ENCODE measurements around the gene LGR6. TPM values are rescaled to one million over a fixed set of nuclear protein-coding genes. Genes with fewer than 3 reads are reported as not detected.
"Not testable (repeated sequence)": the region's sequence is repeated elsewhere in the genome, so short reads cannot be mapped to it uniquely, and the experiment has no call there.

Gene LGR6
- total RNA-seq, 1 experiment from 2014 or later, result not detected

DNA sequence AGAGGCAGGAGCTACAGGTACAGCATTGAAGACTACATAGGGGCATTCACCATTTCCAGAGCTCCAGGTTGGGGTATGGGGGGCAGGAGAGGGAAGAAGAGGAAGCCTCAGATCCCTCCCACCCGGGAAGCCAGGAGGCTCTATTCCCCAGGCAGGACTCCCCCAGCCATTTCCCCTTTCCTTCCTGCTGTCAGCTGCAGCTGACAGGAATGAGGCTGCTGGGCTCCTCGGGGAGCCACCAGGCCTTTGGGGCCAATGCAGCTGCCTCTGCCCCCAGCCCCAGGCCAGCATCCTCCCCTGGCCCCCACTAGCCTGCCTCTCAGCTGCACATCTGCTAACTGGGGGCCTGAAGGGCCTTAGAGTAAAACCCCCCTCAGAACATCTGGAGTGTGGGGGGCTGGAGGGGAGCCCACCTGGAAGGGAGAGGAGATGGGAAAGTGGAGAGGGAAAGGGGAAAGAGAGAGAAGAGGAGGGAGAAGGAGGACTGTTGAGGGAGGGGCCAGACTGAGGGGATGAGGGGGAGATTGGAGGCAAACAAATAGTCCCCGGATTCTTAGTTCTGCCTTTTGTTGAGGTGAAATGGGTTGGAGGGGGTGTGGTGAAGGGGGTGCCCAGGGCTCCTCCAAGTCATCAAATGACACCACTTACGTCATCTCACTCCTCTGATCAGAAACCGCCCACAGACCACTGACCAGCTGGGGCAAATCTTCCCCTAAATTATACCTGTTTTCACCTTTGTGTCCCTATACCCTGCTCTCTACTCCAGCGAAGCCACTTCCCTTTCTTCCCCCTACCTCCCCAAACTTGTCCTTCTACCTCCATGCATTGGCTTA lies 58.0 kb downstream of the LGR6 start:
- Histone ChIP-seq H3K4me3 (no peak overlapping the region), H3K27me3 (0 out of 2 replicates have a peak, but pooled peaks cover 3% of the 10 kb centered on the region)

DNA sequence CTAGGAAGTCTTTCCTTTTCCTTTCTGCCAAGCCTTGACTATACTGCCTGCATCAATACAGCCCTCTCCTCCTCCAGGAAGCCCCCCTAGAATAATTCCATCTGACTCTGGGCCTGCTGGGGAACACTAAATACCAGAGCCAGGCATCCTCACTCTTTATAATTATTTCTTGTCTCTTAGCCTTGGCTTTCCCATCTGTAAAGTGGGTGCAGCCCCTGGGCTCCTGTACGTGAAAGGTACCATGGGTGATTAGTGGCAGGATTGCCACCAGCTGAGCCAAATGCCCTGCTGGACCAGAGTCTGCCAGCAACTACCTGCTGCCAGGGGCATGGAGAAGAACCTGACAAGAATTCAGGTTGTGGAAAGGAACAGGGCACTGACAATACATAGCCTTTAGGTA lies 58.7 kb downstream of the LGR6 start:
- no peak for DNase-seq
- no peaks in the 10 kb centered on the region for H3K36me3 ChIP-seq
- no peak overlapping the region for H3K4me3 ChIP-seq
- H3K27me3 ChIP-seq, result 0 out of 2 replicates have a peak, but pooled peaks cover 3% of the 10 kb centered on the region
- H3K9me3 ChIP-seq, result no peaks in the 10 kb centered on the region

More for the DNA sequence above, 58.0 kb downstream of the LGR6 start:
- no peak for DNase-seq
- Histone ChIP-seq H3K9me3 (no peaks in the 10 kb centered on the region), H3K36me3 (no peaks in the 10 kb centered on the region)

DNA sequence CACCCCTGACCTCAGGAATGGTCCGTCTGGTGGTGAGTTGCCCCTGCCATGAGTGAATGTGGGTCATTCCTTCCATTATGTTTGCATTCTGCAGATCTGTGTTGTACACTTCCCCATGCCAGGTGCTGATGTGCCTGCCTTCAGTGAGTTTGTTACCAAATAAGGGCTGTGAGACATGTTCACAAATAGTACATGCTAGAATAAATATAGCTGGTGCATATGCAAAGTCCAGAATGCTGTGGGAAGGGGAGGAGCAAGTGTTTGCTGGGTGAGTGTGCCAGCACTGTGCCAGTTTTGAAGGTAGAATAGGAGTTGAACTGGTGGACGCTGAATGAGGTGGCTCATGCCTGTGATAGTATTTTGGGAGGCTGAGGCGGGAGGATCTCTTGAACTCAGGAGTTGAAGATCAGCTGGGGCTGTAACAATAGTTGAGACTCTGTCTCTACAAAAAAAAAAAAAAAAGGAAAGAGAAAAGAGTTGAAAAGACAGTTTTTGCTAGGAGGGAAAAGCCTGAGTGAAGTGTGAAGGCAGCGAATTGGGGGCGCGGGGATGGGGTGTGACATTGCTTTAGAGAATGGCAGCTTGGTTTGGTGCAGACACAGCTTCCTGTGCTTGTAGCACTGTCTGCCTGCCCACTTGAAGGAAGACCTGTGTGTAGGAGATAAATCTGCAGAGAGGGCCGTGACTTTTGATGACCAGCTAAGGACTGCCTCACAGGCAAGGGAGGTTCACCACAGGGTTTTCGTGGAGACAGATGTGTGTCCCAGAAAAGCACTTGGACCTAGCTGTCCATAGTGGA lies 61.1 kb downstream of the LGR6 start:
- H3K4me3 ChIP-seq, result no peak overlapping the region
- no peaks in the 10 kb centered on the region for H3K36me3 ChIP-seq
- DNase-seq, result peak; percentile 40
- H3K9me3 ChIP-seq, result no peaks in the 10 kb centered on the region
- H3K27me3 ChIP-seq, result peaks cover 15% of the 10 kb centered on the region

DNA sequence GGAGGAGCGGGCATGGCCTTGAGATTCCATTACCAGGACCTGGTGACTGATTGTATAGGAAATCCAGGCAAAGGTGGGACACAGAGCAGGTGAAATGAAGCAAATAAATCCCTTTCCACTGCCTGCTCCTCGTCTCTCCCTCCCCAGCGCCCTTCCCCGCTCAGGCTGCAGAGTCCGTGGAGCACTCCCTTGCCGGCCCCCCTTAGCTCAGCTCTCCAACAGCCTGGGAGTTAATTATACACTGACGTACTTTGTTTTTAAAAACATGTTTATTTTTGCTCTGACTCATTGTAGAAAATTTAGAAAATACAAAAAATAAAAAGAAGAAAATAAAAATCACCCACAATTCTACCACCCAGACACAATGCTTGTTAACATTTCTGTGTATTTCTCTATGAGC lies 61.7 kb downstream of the LGR6 start:
- no peak overlapping the region for H3K4me3 ChIP-seq
- DNase-seq, result no peak
- H3K36me3 ChIP-seq, result no peaks in the 10 kb centered on the region
- no peaks in the 10 kb centered on the region for H3K9me3 ChIP-seq
- H3K27me3 ChIP-seq, result peaks cover 19% of the 10 kb centered on the region

DNA sequence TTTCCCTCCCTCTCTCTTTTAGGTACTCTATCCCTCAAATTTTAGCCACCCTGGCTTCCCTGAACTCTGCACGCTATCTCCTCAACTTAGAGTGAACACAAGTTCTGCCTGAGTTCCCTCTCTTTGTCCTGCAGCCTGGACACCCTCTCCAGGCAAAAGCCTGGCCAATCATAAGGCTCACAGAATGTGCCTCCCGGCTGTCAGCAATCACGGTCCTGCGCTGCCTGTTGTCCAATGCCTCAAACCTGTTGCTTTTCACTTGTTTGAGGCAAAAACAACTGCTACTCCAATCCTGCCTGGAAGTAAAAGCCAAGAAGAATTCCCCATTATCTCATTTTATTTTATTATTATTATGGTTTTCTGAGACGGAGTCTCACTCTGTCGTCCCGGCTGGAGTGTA lies 66.1 kb downstream of the LGR6 start:
- H3K9me3 ChIP-seq, result peaks cover 3% of the 10 kb centered on the region
- no peak overlapping the region for H3K4me3 ChIP-seq
- no peaks in the 10 kb centered on the region for H3K36me3 ChIP-seq
- H3K27me3 ChIP-seq, result peaks cover 39% of the 10 kb centered on the region
- no peak for DNase-seq

DNA sequence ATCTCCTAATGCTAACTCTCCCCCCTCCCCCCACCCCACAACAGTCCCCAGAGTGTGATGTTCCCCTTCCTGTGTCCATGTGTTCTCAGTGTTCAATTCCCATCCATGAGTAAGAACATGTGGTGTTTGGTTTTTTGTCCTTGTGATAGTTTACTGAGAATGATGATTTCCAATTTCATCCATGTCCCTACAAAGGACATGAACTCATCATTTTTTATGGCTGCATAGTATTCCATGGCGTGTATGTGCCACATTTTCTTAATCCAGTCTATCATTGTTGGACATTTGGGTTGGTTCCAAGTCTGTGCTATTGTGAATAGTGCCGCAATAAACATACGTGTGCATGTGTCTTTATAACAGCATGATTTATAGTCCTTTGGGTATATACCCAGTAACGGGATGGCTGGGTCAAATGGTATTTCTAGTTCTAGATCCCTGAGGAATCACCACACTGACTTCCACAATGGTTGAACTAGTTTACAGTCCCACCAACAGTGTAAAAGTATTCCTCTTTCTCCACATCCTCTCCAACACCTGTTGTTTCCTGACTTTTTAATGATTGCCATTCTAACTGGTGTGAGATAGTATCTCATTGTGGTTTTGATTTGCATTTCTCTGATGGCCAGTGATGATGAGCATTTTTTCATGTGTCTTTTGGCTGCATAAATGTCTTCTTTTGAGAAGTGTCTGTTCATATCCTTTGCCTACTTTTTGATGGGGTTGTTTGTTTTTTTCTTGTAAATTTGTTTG lies 67.8 kb downstream of the LGR6 start:
- DNase-seq, H3K9me3 ChIP-seq, H3K36me3 ChIP-seq, H3K4me3 ChIP-seq: not testable (repeated sequence)
- peaks cover 54% of the 10 kb centered on the region for H3K27me3 ChIP-seq

DNA sequence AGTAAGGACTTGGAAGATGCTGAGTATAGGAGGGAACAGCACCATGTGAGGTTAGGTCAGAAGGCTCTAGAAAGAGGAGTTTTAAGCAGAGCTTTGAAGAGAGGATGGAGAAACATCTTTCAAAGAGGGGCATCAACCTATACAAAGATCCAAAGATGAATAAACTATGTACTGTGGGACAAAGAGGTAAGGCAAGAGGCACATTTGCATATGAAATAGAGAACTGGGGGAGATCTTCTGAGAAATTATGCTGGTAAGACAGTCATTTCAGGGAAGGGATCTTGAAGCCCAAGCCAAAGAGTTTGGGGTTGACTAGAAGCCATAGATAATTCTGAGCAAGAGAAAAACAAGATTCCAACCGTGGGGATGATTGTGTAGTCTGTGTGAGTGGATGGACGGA lies 70.0 kb downstream of the LGR6 start:
- no peak for DNase-seq
- Histone ChIP-seq H3K4me3 (no peak overlapping the region), H3K36me3 (no peaks in the 10 kb centered on the region), H3K9me3 (peaks cover 3% of the 10 kb centered on the region), H3K27me3 (peaks cover 55% of the 10 kb centered on the region)

DNA sequence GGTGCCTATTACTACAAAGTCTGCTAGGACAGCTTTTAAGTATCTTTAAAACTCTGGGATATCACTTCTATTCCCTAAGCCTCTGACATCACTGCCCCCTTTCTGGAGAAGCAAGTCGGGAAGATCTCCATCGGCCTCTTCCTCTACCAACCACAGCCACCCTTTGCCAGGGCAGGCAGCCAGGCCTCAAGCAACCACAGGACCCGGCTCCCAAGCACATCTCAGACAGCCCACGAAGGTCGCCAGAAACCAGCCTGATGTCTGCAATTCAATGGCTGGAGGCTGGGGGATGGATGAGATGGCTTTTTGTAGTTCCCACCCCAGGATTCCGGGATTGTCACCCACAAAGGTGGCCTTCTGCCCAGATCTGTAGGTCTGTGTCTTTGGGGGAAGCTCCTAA lies 70.7 kb downstream of the LGR6 start:
- peak; percentile 39 for DNase-seq
- Histone ChIP-seq H3K27me3 (peaks cover 49% of the 10 kb centered on the region), H3K36me3 (no peaks in the 10 kb centered on the region), H3K4me3 (no peak overlapping the region), H3K9me3 (peaks cover 3% of the 10 kb centered on the region)

DNA sequence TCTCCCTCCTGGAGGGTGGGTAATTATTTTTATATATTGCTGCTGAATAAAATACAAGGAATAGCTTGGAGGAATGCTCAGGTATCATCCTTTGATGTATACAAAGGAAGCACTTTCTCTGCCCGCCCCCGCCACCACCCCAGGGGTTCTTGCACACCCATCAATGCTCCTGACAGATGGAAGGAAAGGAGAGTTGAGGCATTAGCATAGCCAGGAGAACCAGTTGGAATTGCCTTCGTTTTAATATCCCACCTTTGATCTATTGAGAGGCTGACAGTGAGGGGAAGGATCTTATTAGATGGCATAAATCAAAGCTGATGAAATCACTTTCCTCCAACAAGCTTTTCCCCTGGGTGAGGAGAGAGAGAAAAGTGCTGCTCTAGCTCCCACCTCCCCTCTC lies 71.1 kb downstream of the LGR6 start:
- Histone ChIP-seq H3K4me3 (no peak overlapping the region), H3K9me3 (peaks cover 3% of the 10 kb centered on the region), H3K36me3 (no peaks in the 10 kb centered on the region), H3K27me3 (peaks cover 45% of the 10 kb centered on the region)
- no peak for DNase-seq

DNA sequence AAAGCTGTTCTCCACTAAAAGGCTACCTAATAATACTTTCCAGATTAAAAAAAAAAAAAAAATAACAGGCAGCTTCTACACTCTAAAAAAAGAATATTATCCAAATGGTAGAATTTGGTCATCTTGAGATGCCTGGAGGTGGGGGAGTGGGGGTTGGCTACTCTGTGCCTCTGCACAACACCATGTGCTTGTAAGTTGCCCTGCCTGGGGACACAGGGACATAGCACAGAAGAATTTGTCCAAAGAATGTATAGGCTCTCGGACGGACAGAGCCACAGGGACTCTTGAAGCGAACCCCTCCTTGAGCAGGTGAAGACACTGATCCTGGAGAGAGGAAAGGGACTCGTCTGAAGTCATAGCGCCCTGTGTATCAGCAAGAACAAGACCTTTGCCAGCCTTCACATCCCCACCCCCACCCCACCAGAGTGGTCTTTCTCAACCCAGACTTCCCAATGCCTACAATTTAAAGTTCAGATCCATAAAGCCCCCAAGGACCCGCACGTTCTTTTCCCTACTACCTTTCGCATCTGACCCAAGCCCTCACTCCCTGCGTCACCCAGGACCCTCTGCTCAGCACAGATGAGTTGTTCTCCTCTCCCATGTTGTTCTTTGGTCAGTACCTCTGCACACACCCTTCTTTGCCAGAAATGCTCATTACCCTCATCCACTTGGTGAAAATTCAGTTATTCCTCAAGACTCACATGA lies 72.6 kb downstream of the LGR6 start:
- H3K36me3 ChIP-seq, result no peaks in the 10 kb centered on the region
- peaks cover 40% of the 10 kb centered on the region for H3K27me3 ChIP-seq
- DNase-seq, result no peak
- H3K4me3 ChIP-seq, result no peak overlapping the region
- H3K9me3 ChIP-seq, result peaks cover 3% of the 10 kb centered on the region

DNA sequence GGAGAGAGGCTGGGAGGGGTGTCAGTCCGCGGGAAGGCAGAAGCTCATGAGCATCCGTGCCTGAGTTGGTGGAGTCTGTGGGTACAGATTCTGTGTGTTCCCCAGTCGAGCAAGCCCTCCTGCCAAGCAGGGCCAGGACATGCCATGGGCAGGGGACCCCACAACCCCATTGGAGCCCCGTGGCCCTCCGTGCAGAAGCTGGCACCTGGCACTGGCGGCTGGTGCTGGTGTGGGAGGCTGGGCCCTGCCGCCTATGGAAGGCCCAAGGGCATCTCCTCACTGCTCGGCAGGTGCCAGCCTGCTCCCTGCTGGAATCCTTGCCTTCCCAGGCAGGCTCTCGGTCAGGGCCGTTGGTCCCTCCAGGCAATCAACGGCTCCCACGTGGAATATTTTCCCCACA lies 74.4 kb downstream of the LGR6 start:
- no peaks in the 10 kb centered on the region for H3K9me3 ChIP-seq
- peaks cover 38% of the 10 kb centered on the region for H3K27me3 ChIP-seq
- no peak for DNase-seq
- H3K4me3 ChIP-seq, result no peak overlapping the region
- no peaks in the 10 kb centered on the region for H3K36me3 ChIP-seq

DNA sequence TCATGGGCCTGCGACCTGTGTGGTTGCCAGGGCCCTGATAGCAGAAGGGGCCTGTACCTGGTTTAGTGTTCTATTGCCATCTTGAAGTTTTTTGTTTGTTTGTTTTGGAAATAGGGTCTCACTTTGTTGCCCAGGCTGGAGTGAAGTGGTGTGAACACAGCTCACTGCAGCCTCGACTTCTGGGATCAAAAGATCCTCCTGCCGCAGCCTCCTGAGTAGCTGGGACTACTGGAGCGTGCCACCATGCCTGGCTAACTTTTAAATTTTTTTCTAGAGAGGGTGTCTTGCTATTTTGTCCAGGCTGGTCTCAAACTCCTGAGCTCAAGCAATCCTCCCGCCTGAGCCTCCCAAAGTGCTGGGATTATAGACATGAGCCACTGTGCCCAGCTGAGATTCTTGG lies 75.2 kb downstream of the LGR6 start:
- peaks cover 30% of the 10 kb centered on the region for H3K27me3 ChIP-seq
- H3K4me3 ChIP-seq, result no peak overlapping the region
- no peaks in the 10 kb centered on the region for H3K36me3 ChIP-seq
- no peaks in the 10 kb centered on the region for H3K9me3 ChIP-seq
- no peak for DNase-seq

DNA sequence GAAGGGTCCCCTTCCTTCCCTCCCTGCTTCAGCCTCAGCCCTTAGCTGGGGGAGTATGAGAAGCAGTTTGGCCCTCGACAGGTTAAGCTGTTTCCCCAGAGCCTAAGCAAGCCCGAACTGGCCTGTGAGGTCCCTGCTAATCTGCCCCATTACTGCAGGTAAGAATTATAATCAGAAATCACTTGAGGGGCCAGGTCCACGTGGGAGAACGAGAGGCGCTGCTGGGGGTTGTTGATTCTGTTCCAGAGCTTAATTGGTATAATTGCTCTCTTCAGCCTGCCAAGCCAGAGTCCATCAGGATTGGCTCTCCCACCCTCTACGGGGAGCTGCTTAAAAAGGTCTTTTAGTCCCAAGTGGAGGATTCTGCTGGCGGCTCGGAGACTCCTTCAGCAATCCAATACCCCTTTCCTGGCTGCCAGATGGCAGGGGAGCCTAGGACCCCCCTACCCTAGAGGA lies 77.3 kb downstream of the LGR6 start:
- no peak for DNase-seq

DNA sequence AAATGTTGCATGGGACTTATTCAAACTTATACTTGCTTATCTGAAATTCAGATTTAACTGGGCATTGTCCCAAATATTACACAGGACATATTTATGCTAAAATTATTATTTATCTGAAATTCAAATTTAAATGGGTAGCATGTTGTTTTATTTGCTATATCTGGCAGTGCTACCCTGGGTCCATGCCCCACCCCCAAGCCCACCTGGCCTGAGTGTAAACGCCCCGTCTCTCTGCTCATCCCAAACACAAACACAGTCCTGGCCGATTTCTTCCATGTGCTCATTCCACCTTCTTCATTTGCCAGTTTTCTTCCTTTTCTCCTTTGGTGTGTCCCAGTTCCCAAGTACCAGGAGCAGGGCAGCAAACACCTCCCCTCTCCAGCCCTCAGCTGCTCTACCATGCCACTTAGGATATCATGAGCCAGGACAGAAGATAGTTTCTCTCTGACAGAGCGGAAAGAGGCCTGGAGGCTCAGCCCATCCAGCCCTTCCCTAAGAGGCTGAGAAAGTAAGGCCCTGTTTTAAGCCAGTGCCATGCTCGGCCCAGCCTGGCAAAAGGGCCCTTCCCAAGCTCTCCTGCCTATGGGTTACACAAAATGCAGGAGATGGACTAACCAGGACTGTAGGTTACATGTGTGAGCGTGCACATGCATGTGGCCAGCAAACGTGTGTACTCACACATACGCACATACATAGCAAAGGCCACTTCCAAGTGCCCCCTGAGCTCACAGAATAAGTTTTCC lies 78.7 kb downstream of the LGR6 start:
- Histone ChIP-seq H3K4me3 (no peak overlapping the region), H3K9me3 (no peaks in the 10 kb centered on the region), H3K36me3 (no peaks in the 10 kb centered on the region), H3K27me3 (peaks cover 3% of the 10 kb centered on the region; the same call in 1 of the 2 replicates)
- DNase-seq, result no peak

More for the DNA sequence above, 77.3 kb downstream of the LGR6 start:
- no peaks in the 10 kb centered on the region for H3K9me3 ChIP-seq
- no peaks in the 10 kb centered on the region for H3K36me3 ChIP-seq
- H3K4me3 ChIP-seq, result no peak overlapping the region
- peaks cover 11% of the 10 kb centered on the region for H3K27me3 ChIP-seq

DNA sequence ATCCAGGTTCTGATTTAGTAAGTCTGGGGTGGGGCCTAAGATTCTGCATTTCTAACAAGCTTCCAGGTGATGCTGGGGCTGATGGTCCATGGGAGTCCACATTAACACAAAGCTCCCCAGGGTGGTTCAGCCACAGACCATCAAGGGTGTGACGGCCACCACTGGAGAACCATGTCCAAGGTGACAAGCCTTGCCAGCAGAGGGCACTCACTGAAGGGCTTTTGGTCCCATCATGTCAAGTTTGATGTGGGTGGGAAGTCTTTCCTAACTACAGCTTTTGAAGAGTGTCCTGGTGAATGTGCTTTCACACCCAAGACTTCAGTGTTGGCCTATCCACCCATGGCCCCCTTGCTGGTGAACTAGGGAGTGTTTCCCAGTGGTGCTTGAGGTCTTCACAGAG lies 81.0 kb downstream of the LGR6 start:
- Histone ChIP-seq H3K9me3 (no peaks in the 10 kb centered on the region), H3K36me3 (no peaks in the 10 kb centered on the region), H3K27me3 (peaks cover 3% of the 10 kb centered on the region; the same call in 1 of the 2 replicates), H3K4me3 (no peak overlapping the region)
- DNase-seq, result peak; percentile 47
